SK-N-SH (cell line): ENCODE data around the gene ZNF248. TPM values are rescaled to one million over a fixed set of nuclear protein-coding genes. Genes with fewer than 3 reads are reported as not detected.

Experiments
- CTCF ChIA-PET: fragments of 300-600, 350-600 bp; formaldehyde crosslinking; extraction: SDS; loops from one replicate; lab custom pipeline; 2021; lab: Yijun Ruan, JAX
- POLR2A ChIA-PET: fragments of 350-600 bp; sonication (Branson Sonifier 250); formaldehyde crosslinking; extraction: SDS; loops from one replicate; lab custom pipeline; 2020; ENCODE audit warnings: antibody characterized with exemption, inconsistent platforms; lab: Yijun Ruan, JAX
- DNase-seq: peaks from one replicate; pipeline ENCODE4 v3.0.0; 2012
- H2AFZ ChIP-seq: fragments of 200-600 bp; sonication (generic); 2 replicates; pipeline ENCODE4 v1.8.1; 2016; ENCODE audit warnings: antibody characterized with exemption, mild to moderate bottlenecking, low read depth
- H3F3A ChIP-seq: fragments of 200-600 bp; sonication (generic); replicated peaks from 2 replicates; pipeline ENCODE3; 2016; ENCODE audit warnings: antibody characterized with exemption, mild to moderate bottlenecking; ENCODE audit not compliant: insufficient read depth
- H3K27ac ChIP-seq, 2 experiments: fragments of 200-500 bp in 1 of 2; fragments of 200-600 bp in 1 of 2; sonication (Bioruptor generic) in 1 of 2; sonication (generic), shearing (Covaris generic) in 1 of 2; 2 replicates each; pipeline versions ENCODE4 v1.5.1 to v1.6.1; 2014 to 2016; ENCODE audit warnings: low read depth in 2 of 2, inconsistent platforms in 1 of 2, low read length in 1 of 2, mild to moderate bottlenecking in 1 of 2, mixed read lengths in 1 of 2
- H3K27me3 ChIP-seq: fragments of 200-600 bp; sonication (generic), shearing (Covaris generic); 2 replicates; pipeline ENCODE4 v1.6.1; 2016; ENCODE audit warnings: mixed run types; ENCODE audit not compliant: insufficient read depth
- H3K36me3 ChIP-seq, 2 experiments: fragments of 200-500 bp in 1 of 2; fragments of 200-600 bp in 1 of 2; sonication (Bioruptor generic) in 1 of 2; sonication (generic) in 1 of 2; replicated peaks in 1 of 2; 2 replicates each; pipeline versions ENCODE3 to v1.5.1; 2014 to 2016; ENCODE audit warnings: low read length in 1 of 2, mild to moderate bottlenecking in 1 of 2; ENCODE audit not compliant: insufficient read depth in 2 of 2, control insufficient read depth in 1 of 2
- H3K4me1 ChIP-seq, 2 experiments: fragments of 200-500 bp in 1 of 2; fragments of 200-600 bp in 1 of 2; sonication (Bioruptor generic) in 1 of 2; sonication (generic), shearing (Covaris generic) in 1 of 2; 2 replicates each; pipeline versions ENCODE4 v1.5.1 to v1.6.1; 2014 to 2016; ENCODE audit warnings: low read depth in 1 of 2, low read length in 1 of 2, mixed run types in 1 of 2; ENCODE audit not compliant: insufficient read depth in 2 of 2, control insufficient read depth in 1 of 2
- H3K4me2 ChIP-seq: fragments of 200-600 bp; sonication (generic), shearing (Covaris generic); 2 replicates; pipeline ENCODE4 v1.6.1; 2017; ENCODE audit warnings: mixed run types
- H3K4me3 ChIP-seq, 2 experiments: fragments of 200-500 bp in 1 of 2; fragments of 200-600 bp in 1 of 2; sonication (Bioruptor generic) in 1 of 2; sonication (generic), shearing (Covaris generic) in 1 of 2; 2 replicates each; pipeline versions ENCODE4 v1.5.1 to v1.8.1; 2014 to 2016; ENCODE audit warnings: low read depth in 2 of 2, inconsistent platforms in 1 of 2, low read length in 1 of 2, mild to moderate bottlenecking in 1 of 2, mixed read lengths in 1 of 2, moderate library complexity in 1 of 2
- H3K79me2 ChIP-seq: fragments of 200-600 bp; sonication (generic); 2 replicates; pipeline ENCODE4 v1.8.1; 2017; ENCODE audit warnings: mild to moderate bottlenecking; ENCODE audit not compliant: insufficient read depth
- H3K9ac ChIP-seq: fragments of 200-600 bp; sonication (generic); 2 replicates; pipeline ENCODE4 v1.6.1; 2017; ENCODE audit warnings: mixed run types
- H3K9me2 ChIP-seq: fragments of 200-600 bp; sonication (generic); 2 replicates; pipeline ENCODE4 v1.6.1; 2017; ENCODE audit warnings: mixed run types
- H3K9me3 ChIP-seq: fragments of 200-600 bp; sonication (generic); 2 replicates; pipeline ENCODE4 v1.6.1; 2017; ENCODE audit warnings: mixed run types, mild to moderate bottlenecking, moderate library complexity
- H4K20me1 ChIP-seq: fragments of 200-600 bp; sonication (generic); 2 replicates; pipeline ENCODE4 v1.6.1; 2017; ENCODE audit warnings: mild to moderate bottlenecking, mixed run types; ENCODE audit not compliant: insufficient read depth
- EP300 ChIP-seq, 2 experiments: IDR thresholded peaks; 2 replicates each; pipeline versions ENCODE4 v1.4.0 to v1.6.1; 2012; ENCODE audit warnings: borderline replicate concordance in 1 of 2, low read depth in 1 of 2, low read length in 1 of 2
- EZH2phosphoT487 ChIP-seq: fragments of 200-600 bp; sonication (generic); IDR thresholded peaks from 2 replicates; pipeline ENCODE4 v1.6.1; 2017; ENCODE audit warnings: low read depth, mixed run types, mild to moderate bottlenecking, antibody characterized with exemption, moderate library complexity, borderline replicate concordance
- FOXJ3 ChIP-seq: sonication (generic); formaldehyde crosslinking; IDR thresholded peaks from 2 replicates; pipeline ENCODE4 v1.5.1; 2020; ENCODE audit warnings: mild to moderate bottlenecking, missing genetic modification reagents
- MEF2A ChIP-seq: IDR thresholded peaks from 2 replicates; pipeline ENCODE4 v1.4.0; 2012; ENCODE audit warnings: low read depth, borderline replicate concordance
- MXI1 ChIP-seq: IDR thresholded peaks from 2 replicates; pipeline ENCODE4 v1.6.1; 2012; ENCODE audit warnings: mild to moderate bottlenecking, low read depth, low read length, improper control_type of control experiment
- NRF1 ChIP-seq: IDR thresholded peaks from 2 replicates; pipeline ENCODE4 v1.6.1; 2012; ENCODE audit warnings: low read depth, mild to moderate bottlenecking, low read length
- POLR2AphosphoS5 ChIP-seq: IDR thresholded peaks from 2 replicates; pipeline ENCODE4 v1.6.1; 2012; ENCODE audit warnings: low read depth, low read length
- RFX5 ChIP-seq: IDR thresholded peaks from 2 replicates; pipeline ENCODE4 v1.6.1; 2012; ENCODE audit warnings: mild to moderate bottlenecking, improper control_type of control experiment, low read length
- RXRA ChIP-seq: IDR thresholded peaks from 2 replicates; pipeline ENCODE4 v1.4.0; 2012; ENCODE audit warnings: low read depth, mild to moderate bottlenecking, borderline replicate concordance
- SIN3A ChIP-seq: IDR thresholded peaks from 2 replicates; pipeline ENCODE4 v1.6.1; 2012; ENCODE audit warnings: low read depth, mild to moderate bottlenecking, low read length, moderate library complexity, borderline replicate concordance
- SMC3 ChIP-seq: IDR thresholded peaks from 2 replicates; pipeline ENCODE4 v1.6.1; 2012; ENCODE audit warnings: low read depth, low read length, improper control_type of control experiment
- TAF1 ChIP-seq: IDR thresholded peaks from 2 replicates; pipeline ENCODE4 v1.6.1; 2012; ENCODE audit warnings: low read depth, mild to moderate bottlenecking, low read length, moderate library complexity, borderline replicate concordance
- TCF12 ChIP-seq: IDR thresholded peaks from 2 replicates; pipeline ENCODE4 v1.4.0; 2012
- WGBS: methylation state at CpG from one replicate; pipeline ENCODE4 v1.1.6; 2017; ENCODE audit warnings: low lambda C conversion rate; 5-methylcytosine and 5-hydroxymethylcytosine counted together
- polyA plus RNA-seq, 3 experiments: library from polyadenylated mRNA; depleted of rRNA; stranded (reverse); fragments of >200 nt; gene quantifications; 2 replicates each; pipeline ENCODE4 v1.2.3, GENCODE V29; 2012
- TF ChIP-seq, protein P1 (sequence below): IDR thresholded peaks from 2 replicates; pipeline ENCODE4 v1.4.0; 2012; ENCODE audit warnings: low read depth, borderline replicate concordance
- TF ChIP-seq, protein P2 (sequence below): IDR thresholded peaks from 2 replicates; pipeline ENCODE4 v1.4.0; 2012; ENCODE audit warnings: low read depth, borderline replicate concordance
- TF ChIP-seq, protein P3 (sequence below): IDR thresholded peaks from 2 replicates; pipeline ENCODE4; 2012
- TF ChIP-seq, protein P4 (sequence below): fragments of 200-600 bp; sonication (generic); IDR thresholded peaks from 2 replicates; pipeline ENCODE4 v1.6.1; 2017; ENCODE audit warnings: antibody characterized with exemption, mild to moderate bottlenecking, moderate library complexity
- TF ChIP-seq, protein P5 (sequence below): IDR thresholded peaks from 2 replicates; pipeline ENCODE4 v1.4.0; 2012; ENCODE audit warnings: low read depth

Gene ZNF248
- polyA plus RNA-seq, 1 of the 3 experiments (the other 2 are of a cell fraction) = 6.5 TPM

DNA sequence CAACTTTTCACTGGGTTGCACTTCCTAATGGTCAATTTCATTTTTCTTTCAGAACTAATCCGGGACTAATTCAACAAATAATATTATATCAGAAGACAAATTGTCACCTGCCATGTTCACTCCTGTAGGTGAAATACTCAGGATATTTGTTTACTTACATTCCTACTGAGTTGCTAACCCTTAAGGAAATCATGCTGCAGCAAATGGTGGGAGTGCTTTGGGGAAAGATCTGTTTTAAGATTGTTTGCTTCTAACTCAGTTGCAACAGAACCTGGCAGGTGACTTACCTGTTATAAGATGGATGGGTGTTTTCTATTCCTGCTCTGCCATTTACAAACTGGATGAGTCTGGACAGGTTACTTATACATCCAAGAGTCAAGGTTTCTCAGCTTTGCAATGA is 81.8 kb downstream of the ZNF248 start:
- POLR2A ChIA-PET = no interaction called here
- H3K79me2 ChIP-seq = no peaks in the 10 kb centered on the region
- H3K9me3 ChIP-seq = no peaks in the 10 kb centered on the region
- CTCF ChIA-PET = interaction anchor here (0.8 to 1.0 kb wide), 2 partner anchors 11 to 14 kb away, joined by 3 read pairs; no protein-coding TSS in a partner anchor
- no peak overlapping the region for H3K4me3 ChIP-seq
- H2AFZ ChIP-seq = no peak overlapping the region
- H3K27ac ChIP-seq = no peak overlapping the region
- no peak for DNase-seq
- H3K4me1 ChIP-seq = no peaks in the 10 kb centered on the region
- H3K4me2 ChIP-seq = no peak overlapping the region
- H3K36me3 ChIP-seq = no peaks in the 10 kb centered on the region
- no peak overlapping the region for H3K9ac ChIP-seq
- no peaks in the 10 kb centered on the region for H4K20me1 ChIP-seq
- WGBS = 0% methylated on average over 1 of the region's 1 CpG
- no peaks in the 10 kb centered on the region for H3K27me3 ChIP-seq
- no peak for TF ChIP-seq EP300 (IDR thresholded peaks at IDR 0.05; ENCODE audit: borderline replicate concordance in 1 of 2, low read depth in 1 of 2, low read length in 1 of 2)
- no peak for TF ChIP-seq RXRA
- no peak for TF ChIP-seq MEF2A
- TF ChIP-seq, protein P1, sequence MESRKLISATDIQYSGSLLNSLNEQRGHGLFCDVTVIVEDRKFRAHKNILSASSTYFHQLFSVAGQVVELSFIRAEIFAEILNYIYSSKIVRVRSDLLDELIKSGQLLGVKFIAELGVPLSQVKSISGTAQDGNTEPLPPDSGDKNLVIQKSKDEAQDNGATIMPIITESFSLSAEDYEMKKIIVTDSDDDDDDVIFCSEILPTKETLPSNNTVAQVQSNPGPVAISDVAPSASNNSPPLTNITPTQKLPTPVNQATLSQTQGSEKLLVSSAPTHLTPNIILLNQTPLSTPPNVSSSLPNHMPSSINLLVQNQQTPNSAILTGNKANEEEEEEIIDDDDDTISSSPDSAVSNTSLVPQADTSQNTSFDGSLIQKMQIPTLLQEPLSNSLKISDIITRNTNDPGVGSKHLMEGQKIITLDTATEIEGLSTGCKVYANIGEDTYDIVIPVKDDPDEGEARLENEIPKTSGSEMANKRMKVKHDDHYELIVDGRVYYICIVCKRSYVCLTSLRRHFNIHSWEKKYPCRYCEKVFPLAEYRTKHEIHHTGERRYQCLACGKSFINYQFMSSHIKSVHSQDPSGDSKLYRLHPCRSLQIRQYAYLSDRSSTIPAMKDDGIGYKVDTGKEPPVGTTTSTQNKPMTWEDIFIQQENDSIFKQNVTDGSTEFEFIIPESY = no peak
- TF ChIP-seq, protein P2, sequence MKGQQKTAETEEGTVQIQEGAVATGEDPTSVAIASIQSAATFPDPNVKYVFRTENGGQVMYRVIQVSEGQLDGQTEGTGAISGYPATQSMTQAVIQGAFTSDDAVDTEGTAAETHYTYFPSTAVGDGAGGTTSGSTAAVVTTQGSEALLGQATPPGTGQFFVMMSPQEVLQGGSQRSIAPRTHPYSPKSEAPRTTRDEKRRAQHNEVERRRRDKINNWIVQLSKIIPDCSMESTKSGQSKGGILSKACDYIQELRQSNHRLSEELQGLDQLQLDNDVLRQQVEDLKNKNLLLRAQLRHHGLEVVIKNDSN = no peak
- TF ChIP-seq EZH2phosphoT487 = no peak
- no peak for TF ChIP-seq TCF12
- TF ChIP-seq TAF1 = no peak
- no peak for TF ChIP-seq POLR2AphosphoS5
- no peaks in the 10 kb centered on the region for H3F3A ChIP-seq
- H3K9me2 ChIP-seq = no peaks in the 10 kb centered on the region

DNA sequence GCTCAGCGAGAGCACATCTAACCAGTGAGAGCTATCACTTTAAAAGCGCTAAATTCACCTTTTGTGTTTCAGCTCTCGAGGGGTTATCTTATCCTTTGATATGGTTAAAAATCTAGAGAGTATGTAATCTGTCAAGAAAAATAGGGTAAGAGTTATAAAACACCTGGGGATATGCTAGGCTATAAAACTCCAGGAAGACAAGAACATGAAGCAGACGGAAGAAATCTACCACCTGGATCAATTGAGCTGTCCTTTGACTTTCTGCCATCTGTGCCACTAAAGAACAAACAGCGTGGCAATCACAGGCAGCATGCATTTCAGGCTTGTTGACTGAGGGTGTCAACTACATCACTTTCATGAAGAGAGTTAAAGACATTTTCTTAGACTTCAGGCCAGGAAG is 83.1 kb downstream of the ZNF248 start:
- Histone ChIP-seq H3K4me1 (no peaks in the 10 kb centered on the region), H3K79me2 (no peaks in the 10 kb centered on the region), H3K9ac (no peak overlapping the region), H3F3A (no peaks in the 10 kb centered on the region), H3K27ac (no peak overlapping the region), H3K36me3 (no peaks in the 10 kb centered on the region), H2AFZ (no peak overlapping the region), H3K27me3 (no peaks in the 10 kb centered on the region), H4K20me1 (no peaks in the 10 kb centered on the region), H3K9me3 (no peaks in the 10 kb centered on the region), H3K4me2 (no peak overlapping the region), H3K9me2 (no peaks in the 10 kb centered on the region), H3K4me3 (no peak overlapping the region)
- ChIA-PET CTCF (no interaction called here), POLR2A (no interaction called here)
- 19% methylated on average over 5 of the region's 5 CpGs for WGBS
- TF ChIP-seq, protein P3, sequence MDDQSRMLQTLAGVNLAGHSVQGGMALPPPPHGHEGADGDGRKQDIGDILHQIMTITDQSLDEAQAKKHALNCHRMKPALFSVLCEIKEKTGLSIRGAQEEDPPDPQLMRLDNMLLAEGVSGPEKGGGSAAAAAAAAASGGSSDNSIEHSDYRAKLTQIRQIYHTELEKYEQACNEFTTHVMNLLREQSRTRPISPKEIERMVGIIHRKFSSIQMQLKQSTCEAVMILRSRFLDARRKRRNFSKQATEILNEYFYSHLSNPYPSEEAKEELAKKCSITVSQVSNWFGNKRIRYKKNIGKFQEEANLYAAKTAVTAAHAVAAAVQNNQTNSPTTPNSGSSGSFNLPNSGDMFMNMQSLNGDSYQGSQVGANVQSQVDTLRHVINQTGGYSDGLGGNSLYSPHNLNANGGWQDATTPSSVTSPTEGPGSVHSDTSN = no peak
- no peak for TF ChIP-seq SMC3
- TF ChIP-seq NRF1 = no peak
- TF ChIP-seq, protein P4, sequence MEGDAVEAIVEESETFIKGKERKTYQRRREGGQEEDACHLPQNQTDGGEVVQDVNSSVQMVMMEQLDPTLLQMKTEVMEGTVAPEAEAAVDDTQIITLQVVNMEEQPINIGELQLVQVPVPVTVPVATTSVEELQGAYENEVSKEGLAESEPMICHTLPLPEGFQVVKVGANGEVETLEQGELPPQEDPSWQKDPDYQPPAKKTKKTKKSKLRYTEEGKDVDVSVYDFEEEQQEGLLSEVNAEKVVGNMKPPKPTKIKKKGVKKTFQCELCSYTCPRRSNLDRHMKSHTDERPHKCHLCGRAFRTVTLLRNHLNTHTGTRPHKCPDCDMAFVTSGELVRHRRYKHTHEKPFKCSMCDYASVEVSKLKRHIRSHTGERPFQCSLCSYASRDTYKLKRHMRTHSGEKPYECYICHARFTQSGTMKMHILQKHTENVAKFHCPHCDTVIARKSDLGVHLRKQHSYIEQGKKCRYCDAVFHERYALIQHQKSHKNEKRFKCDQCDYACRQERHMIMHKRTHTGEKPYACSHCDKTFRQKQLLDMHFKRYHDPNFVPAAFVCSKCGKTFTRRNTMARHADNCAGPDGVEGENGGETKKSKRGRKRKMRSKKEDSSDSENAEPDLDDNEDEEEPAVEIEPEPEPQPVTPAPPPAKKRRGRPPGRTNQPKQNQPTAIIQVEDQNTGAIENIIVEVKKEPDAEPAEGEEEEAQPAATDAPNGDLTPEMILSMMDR = no peak
- TF ChIP-seq TAF1 = no peak
- TF ChIP-seq, protein P2 = no peak
- TF ChIP-seq SIN3A = no peak
- TF ChIP-seq FOXJ3 = no peak
- no peak for TF ChIP-seq EZH2phosphoT487
- no peak for TF ChIP-seq MXI1
- TF ChIP-seq, protein P5, sequence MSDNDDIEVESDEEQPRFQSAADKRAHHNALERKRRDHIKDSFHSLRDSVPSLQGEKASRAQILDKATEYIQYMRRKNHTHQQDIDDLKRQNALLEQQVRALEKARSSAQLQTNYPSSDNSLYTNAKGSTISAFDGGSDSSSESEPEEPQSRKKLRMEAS = no peak
- TF ChIP-seq RFX5 = no peak
- DNase-seq = no peak
